ENCODE data around the gene APBB2. TPM values are rescaled to one million over a fixed set of nuclear protein-coding genes. Genes with fewer than 3 reads are reported as not detected.

Gene APBB2
- total RNA-seq, 4 donors from 2014 or later = 51.7 to 75.9 (median 71.1) TPM

DNA sequence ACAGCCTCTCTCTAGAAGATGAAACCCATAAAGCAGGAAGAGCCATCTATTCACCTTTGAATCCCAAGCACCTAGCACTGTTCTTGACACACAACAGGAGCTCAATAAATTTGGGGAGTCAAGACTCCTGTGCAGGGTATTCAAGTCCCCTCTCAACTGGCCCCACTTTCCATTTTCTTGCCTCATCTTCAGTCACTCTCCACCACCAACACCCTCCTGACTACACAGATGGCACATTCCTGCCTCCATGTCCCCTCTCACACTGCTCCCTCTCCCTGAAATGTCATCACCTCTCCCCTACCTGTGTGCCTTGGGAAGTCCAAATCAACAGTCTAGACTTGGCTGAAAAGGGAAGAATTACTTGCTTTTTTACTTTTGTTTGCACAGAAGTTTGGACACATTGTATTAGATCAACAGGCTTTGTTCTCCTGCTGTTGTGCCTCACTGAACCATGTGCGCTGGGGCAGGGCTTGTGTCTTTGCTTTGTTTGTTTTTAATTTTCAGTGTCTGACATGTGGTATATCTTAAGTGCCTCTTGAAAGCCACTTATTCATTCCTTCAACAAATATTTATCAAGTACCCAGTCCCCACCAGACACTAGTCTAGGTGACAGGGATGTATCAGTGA, 85.1 kb downstream of the APBB2 start:
- Histone ChIP-seq H3K27me3 (no peaks in the 10 kb centered on the region), H3K4me3 (no peak overlapping the region), H3K36me3 (no peaks in the 10 kb centered on the region), H3K4me1 (peaks cover 3 to 33% (median 29%) of the 10 kb centered on the region in 4 donors), H3K9me3 (no peaks in the 10 kb centered on the region), H3K27ac (replicated peaks in 1 of 4) (no peak overlapping the region)
- no peak for DNase-seq (ENCODE audit: extremely low spot score)
- intact Hi-C loops (cut with DNase I) = no loop called here
- 79% methylated on average over 1 of the region's 1 CpG for WGBS
- TF ChIP-seq, protein P1, sequence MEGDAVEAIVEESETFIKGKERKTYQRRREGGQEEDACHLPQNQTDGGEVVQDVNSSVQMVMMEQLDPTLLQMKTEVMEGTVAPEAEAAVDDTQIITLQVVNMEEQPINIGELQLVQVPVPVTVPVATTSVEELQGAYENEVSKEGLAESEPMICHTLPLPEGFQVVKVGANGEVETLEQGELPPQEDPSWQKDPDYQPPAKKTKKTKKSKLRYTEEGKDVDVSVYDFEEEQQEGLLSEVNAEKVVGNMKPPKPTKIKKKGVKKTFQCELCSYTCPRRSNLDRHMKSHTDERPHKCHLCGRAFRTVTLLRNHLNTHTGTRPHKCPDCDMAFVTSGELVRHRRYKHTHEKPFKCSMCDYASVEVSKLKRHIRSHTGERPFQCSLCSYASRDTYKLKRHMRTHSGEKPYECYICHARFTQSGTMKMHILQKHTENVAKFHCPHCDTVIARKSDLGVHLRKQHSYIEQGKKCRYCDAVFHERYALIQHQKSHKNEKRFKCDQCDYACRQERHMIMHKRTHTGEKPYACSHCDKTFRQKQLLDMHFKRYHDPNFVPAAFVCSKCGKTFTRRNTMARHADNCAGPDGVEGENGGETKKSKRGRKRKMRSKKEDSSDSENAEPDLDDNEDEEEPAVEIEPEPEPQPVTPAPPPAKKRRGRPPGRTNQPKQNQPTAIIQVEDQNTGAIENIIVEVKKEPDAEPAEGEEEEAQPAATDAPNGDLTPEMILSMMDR (IDR thresholded peaks at IDR 0.05) = no peak
- no peak for TF ChIP-seq POLR2A (IDR thresholded peaks at IDR 0.05; ENCODE audit: low read depth)
- no peak for TF ChIP-seq POLR2AphosphoS5 (IDR thresholded peaks at IDR 0.05)
- no peak for TF ChIP-seq EP300 (IDR thresholded peaks at IDR 0.05)

DNA sequence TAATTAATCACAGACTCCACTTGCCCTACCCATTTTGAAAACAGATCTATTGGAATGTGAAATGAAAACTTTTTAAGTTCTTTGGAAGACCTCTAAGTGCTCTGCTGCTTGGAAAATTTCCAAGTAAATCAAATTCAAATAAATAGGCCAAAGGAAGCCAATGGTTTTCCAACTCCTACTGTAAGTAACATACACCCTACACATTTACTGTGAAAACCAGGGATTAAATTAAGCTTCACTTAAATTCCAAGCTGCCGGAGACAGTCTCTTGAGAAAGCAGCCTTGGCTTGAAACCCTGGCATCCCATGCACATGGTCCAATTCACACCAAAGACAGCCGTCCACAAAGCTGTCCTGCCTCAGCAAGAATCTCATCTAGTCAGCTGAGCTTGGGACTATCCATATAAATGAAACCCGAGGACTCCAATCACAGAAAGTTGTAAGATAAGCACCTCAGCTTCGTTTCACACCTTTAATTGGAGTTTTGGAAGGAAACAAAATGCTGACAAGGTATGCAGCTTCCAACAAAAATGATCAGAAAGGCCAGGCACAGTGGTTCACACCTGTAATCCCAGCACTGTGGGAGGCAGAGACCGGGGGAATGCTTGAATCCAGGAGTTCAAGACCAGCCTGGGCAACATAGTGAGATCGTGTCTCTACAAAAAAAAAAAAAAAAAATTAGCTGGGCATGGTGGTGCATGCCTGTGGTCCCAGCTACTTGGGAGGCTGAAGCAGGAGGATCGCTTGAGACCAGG, 88.6 kb downstream of the APBB2 start:
- Histone ChIP-seq H3K27me3 (no peaks in the 10 kb centered on the region), H3K4me1 (peaks cover 0 to 38% (median 34%) of the 10 kb centered on the region in 4 donors), H3K36me3 (no peaks in the 10 kb centered on the region), H3K4me3 (no peak overlapping the region), H3K9me3 (no peaks in the 10 kb centered on the region), H3K27ac (replicated peaks in 1 of 4) (no peak overlapping the region)
- TF ChIP-seq, protein P1 (IDR thresholded peaks at IDR 0.05) = no peak
- no peak for TF ChIP-seq EP300 (IDR thresholded peaks at IDR 0.05)
- no peak for TF ChIP-seq POLR2A (IDR thresholded peaks at IDR 0.05; ENCODE audit: low read depth)
- no peak for TF ChIP-seq POLR2AphosphoS5 (IDR thresholded peaks at IDR 0.05)
- intact Hi-C loops (cut with DNase I) = no loop called here
- 72% methylated on average over 7 of the region's 7 CpGs for WGBS
- DNase-seq (ENCODE audit: extremely low spot score) = no peak

DNA sequence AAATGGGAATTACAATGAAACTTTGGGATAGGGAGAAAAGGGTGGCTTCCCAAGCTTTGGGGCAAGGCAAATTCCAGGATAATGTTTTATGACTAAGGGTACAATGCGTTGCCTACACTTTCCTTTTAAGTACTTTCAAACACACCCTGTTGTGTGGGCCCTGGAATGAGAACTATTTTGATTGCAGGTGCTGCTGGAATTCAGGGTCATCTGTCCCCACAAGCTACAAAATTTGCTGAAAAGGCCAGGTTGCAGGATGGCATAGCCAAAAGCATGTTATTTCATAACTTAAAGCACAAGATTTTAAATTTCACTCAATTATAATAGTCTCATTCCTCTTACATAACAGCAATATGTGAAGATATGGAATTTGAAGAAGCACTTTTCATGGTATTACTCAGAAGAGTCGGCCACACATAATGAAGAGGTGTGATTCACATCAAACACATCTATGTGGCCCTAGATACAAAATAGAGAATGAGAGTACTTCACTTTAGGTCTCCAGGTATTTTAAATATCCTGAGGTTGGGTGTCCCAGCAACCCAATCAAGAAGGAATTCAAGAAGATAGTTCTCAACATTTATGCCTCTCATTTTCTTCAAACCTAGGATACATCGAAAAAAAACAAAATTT, 89.3 kb downstream of the APBB2 start:
- H3K9me3 ChIP-seq = no peaks in the 10 kb centered on the region
- H3K27me3 ChIP-seq = no peaks in the 10 kb centered on the region
- H3K4me3 ChIP-seq = no peak overlapping the region
- intact Hi-C loops (cut with DNase I) = no loop called here
- H3K4me1 ChIP-seq = peaks cover 0 to 45% (median 41%) of the 10 kb centered on the region in 4 donors
- H3K27ac ChIP-seq (replicated peaks in 1 of 4) = peak overlapping the region in 1 of 4 donors; percentile 21
- no peaks in the 10 kb centered on the region for H3K36me3 ChIP-seq
- TF ChIP-seq, protein P1 (IDR thresholded peaks at IDR 0.05) = no peak
- TF ChIP-seq EP300 (IDR thresholded peaks at IDR 0.05) (no peak), POLR2AphosphoS5 (IDR thresholded peaks at IDR 0.05) (no peak), POLR2A (IDR thresholded peaks at IDR 0.05; ENCODE audit: low read depth) (no peak)
- no peak for DNase-seq (ENCODE audit: extremely low spot score)
- WGBS = 81% methylated on average over 3 of the region's 3 CpGs

GRCh38 chr4:41122775-41123174, 91.6 kb downstream of the APBB2 start:
- 96% methylated on average over 7 of the region's 7 CpGs for WGBS
- no peak for DNase-seq (ENCODE audit: extremely low spot score)
- Histone ChIP-seq H3K4me3 (no peak overlapping the region), H3K9me3 (no peaks in the 10 kb centered on the region), H3K36me3 (no peaks in the 10 kb centered on the region), H3K27me3 (no peaks in the 10 kb centered on the region), H3K27ac (replicated peaks in 1 of 4) (no peak overlapping the region), H3K4me1 (peaks cover 0 to 59% (median 56%) of the 10 kb centered on the region in 4 donors)
- no peak for TF ChIP-seq POLR2AphosphoS5 (IDR thresholded peaks at IDR 0.05)
- no peak for TF ChIP-seq EP300 (IDR thresholded peaks at IDR 0.05)
- TF ChIP-seq, protein P1 (IDR thresholded peaks at IDR 0.05) = no peak
- no peak for TF ChIP-seq POLR2A (IDR thresholded peaks at IDR 0.05; ENCODE audit: low read depth)
- intact Hi-C loops (cut with DNase I) = no loop called here

All from esophagus muscularis mucosa (tissue), 4 donors.